ENCODE data around the gene MED28. TPM values are rescaled to one million over a fixed set of nuclear protein-coding genes. Genes with fewer than 3 reads are reported as not detected.

Gene MED28
- total RNA-seq, 2 donors from 2014 or later = 54.7 to 71.3 TPM

DNA sequence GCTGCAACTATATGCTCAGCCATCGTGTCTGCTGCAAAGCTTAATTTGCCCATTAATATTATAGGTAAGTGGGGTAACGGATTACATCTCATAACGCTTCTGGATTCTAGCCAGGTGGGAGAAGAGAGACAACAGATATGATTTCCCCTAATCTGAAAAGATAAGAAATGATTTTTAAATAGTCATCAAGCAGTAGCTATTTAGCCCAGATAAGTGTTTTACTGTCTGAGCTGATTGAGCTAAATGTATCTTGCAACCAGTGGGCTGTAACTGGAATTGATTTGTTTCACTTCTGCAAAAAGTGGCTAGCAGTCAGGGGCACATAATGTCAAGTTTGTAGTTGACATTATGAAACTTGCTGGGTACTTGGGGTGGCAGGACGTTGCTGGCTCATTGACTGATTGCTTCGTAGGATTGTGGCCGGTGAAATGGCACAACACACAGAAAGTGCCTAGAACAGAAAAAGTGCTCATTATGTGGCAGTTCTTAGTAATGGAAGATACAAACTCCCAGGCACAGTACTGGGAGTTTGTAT lies 18.9 kb upstream of the MED28 start:
- Mint-ChIP-seq H3K27ac (no peak overlapping the region), H3K36me3 (peaks cover 11 to 17% of the 10 kb centered on the region in 2 donors), H3K9me3 (no peaks in the 10 kb centered on the region)
- DNase-seq (ENCODE audit: low spot score in 2 of 2) (no peak), ATAC-seq (no peak)

DNA sequence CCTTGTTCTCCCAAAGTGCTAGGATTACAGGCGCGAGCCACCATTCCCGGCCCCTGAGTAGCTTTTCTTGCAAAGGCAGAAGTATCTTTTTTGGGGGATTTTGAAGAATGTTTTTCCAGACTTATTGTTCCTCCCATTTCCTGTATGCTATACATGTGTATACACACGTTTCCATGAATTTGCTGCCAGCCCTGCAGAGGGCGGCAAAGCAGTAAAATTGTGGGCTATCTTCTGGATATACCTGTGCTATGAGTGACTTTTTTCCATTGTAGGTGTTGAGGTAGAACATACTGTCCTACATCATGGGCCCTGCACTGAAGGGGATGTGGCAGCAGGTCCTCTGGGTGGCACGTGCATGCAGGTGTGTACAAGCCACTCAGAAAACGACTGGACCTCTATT lies 16.9 kb upstream of the MED28 start:
- ATAC-seq (peak in 1 of 2 donors; percentile 43), DNase-seq (ENCODE audit: low spot score in 2 of 2) (no peak)
- Mint-ChIP-seq H3K36me3 (peaks cover 7 to 11% of the 10 kb centered on the region in 2 donors), H3K27ac (no peak overlapping the region), H3K9me3 (no peaks in the 10 kb centered on the region)

DNA sequence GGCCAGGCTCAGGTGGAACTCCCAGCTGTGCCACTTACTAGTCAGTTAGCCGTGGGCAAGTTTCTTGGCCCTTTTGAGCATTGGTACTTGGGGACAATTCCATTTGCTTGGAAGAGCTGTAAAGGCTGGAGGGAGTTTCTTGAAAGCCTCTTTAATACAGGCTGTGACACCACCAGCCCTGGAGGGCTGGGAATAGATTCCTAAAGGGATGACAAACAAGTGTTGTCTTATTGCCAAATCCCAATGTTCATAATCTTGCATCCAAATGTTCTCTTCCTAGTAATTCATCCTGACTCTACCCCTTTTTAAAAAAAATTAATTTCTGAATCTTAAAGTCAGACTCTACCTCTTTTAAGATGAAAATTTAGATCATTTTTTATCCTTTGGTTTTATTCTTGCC lies 14.6 kb upstream of the MED28 start:
- DNase-seq (ENCODE audit: low spot score in 2 of 2) = no peak
- Mint-ChIP-seq H3K27ac (peak overlapping the region in 1 of 2 donors; percentile 50), H3K9me3 (no peaks in the 10 kb centered on the region), H3K36me3 (peaks cover 0 to 5% of the 10 kb centered on the region in 2 donors)
- no peak for ATAC-seq

DNA sequence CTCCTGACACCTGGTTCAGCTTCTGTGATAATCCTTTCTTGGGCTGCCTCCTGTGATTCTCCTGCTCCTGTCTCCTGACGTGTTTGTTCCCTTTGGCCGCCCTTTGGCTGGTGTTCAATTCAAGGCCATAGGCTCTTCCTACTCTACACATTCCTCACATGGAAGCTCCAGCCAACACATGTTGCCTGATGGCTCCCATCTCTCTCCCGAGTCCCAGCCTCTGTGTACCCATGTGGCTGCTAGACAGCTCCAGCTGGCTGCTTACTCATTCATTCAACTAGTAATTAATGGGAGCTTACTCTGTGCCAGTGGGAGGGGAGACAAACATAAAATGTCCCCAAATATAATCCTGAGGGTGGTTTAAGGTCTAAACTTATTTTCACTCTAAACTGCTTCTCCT lies 9.2 kb upstream of the MED28 start:
- ATAC-seq = no peak

DNA sequence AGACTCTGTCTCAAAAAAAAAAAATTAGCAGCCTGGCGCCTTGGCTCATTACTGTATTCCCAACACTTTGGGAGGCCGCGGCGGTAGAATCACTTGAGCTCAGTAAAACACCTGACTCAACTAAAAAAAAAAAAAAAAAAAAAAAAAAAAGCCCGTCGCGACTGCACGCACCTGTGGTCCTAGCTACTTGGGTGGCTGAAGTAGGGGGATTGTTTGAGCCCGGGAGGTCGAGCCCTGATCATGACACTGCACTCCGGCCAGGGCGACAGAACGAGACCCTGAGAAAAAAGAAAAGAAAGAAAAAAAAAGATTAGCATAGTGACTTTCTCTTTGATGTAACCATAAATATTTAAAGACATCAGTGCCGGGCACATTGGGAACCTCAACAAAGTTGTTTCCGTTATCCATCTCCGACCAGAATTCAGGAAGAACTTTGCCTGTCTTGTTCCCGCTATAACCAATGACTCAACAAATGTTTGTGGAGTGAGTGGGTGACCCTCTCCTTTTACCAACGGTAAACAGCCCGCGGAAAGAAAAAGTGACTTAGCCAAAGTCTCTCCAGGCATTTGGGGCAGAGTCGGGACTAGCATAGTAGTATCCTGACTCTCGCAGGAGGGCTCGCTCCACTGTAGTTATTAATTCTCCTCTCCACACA lies 553 bp upstream of the MED28 start:
- DNase-seq (ENCODE audit: low spot score in 2 of 2) (peak in 1 of 2 donors; percentile 42), ATAC-seq (peak; percentile 64 to 66)
- Mint-ChIP-seq H3K9me3 (no peaks in the 10 kb centered on the region), H3K27ac (peak overlapping the region; percentile 96 to 99), H3K36me3 (peaks cover 13 to 18% of the 10 kb centered on the region in 2 donors)

More for the DNA sequence above, 9.2 kb upstream of the MED28 start:
- Mint-ChIP-seq H3K36me3 (peaks cover 5 to 18% of the 10 kb centered on the region in 2 donors), H3K9me3 (no peaks in the 10 kb centered on the region), H3K27ac (peak overlapping the region in 1 of 2 donors; percentile 79)
- DNase-seq (ENCODE audit: low spot score in 2 of 2) = no peak

DNA sequence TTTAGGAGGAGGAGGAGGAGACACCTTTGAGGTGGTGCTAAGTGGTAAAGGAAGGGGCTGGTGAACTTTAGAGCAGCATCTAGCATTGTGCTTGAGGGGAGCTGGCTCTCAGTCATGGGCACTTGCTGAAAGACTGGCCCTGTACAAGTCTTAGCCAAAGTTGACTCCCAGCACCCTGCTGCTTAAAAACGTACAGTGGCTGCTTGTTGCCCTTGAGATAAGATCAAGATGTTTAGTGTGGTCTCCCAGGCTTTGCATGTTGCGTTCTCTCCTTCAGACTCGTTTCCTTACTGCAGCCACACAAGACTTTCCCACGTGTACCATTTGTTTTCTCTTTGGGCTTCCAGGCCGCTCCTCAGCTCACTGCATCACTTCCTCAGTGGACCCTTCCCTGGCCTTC lies 1.8 kb downstream of the MED28 start:
- ATAC-seq (no peak), DNase-seq (ENCODE audit: low spot score in 2 of 2) (no peak)
- H3K9me3 Mint-ChIP-seq = no peaks in the 10 kb centered on the region
- peak overlapping the region; percentile 81 to 82 for H3K27ac Mint-ChIP-seq
- peaks cover 17 to 18% of the 10 kb centered on the region in 2 donors for H3K36me3 Mint-ChIP-seq

DNA sequence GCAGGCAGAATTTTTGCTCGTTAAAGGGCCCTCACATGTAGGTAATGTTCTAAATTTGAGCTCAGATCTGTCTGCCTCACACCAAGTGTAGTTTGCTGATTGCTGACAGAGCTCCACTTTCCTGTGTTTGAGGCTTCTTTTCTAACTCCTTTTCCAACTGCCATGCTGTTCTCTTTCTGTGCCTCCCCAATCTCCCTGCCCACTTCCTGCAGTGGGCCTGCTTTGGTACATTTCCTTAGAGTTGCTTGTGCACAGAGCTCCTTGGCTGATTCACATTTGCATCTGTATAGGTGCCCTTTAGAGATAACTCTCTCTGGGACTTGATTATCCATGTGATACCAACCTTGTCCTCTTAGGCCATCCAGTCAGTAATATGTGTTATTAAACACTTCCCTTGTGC lies 4.5 kb downstream of the MED28 start:
- DNase-seq (ENCODE audit: low spot score in 2 of 2) (no peak), ATAC-seq (no peak)
- peaks cover 24% of the 10 kb centered on the region in 2 donors for H3K36me3 Mint-ChIP-seq
- H3K27ac Mint-ChIP-seq = peak overlapping the region; percentile 3 to 93
- no peaks in the 10 kb centered on the region for H3K9me3 Mint-ChIP-seq

DNA sequence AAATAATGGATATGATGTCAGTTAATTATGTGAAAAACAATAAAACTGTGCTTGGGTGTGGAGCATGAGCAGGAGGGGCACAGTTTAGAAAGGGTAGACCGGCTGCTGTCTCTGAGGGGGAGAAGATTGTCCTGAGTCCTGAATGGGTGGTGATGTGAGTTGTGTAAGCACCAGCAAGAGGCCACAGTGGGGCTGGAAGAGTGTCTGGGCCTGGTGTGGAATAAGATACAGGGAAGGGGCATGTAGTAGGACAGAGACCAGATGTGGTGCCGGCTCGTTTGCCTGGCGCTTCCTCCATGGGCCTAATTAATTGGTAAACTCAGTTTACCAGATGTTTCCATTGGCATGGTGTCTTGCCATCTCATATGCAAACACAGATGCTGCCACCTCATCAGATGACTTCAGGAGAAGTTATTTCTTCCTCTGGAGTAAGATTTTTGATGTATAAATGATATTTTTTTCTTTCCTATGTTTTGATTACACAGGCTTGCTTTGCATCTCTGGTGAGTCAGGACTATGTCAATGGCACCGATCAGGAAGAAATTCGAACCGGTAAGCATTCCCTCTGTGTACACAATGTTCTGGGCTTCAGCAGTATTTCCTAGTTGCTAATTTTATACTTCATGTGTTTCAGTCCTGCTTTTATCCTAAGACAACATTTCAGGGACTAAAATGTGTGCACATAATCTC lies 5.1 kb downstream of the MED28 start:
- Mint-ChIP-seq H3K27ac (peak overlapping the region; percentile 3 to 93), H3K36me3 (peaks cover 23 to 24% of the 10 kb centered on the region in 2 donors), H3K9me3 (no peaks in the 10 kb centered on the region)
- ATAC-seq (no peak), DNase-seq (ENCODE audit: low spot score in 2 of 2) (no peak)

DNA sequence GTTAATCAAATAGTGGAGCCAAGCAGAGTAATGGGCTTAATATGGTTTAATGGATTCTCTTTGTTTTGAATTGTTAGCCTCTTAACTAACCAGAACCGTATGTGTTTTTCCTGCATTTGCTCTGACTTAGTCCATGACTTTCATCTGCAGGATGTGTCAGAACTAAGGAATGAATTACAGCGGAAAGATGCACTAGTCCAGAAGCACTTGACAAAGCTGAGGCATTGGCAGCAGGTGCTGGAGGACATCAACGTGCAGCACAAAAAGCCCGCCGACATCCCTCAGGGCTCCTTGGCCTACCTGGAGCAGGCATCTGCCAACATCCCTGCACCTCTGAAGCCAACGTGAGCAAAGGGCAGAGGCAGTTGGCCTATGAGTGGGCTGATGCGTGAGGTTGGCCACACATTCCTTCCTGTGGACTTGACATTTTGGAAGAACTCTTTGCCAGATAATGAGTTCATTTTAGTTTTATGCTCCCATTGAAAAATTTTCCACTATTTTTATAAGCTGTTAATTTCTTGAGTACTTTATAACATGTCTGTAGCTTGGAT lies 9.1 kb downstream of the MED28 start:
- Mint-ChIP-seq H3K36me3 (peaks cover 19 to 26% of the 10 kb centered on the region in 2 donors), H3K9me3 (no peaks in the 10 kb centered on the region), H3K27ac (peak overlapping the region in 1 of 2 donors; percentile 51)
- ATAC-seq (no peak), DNase-seq (ENCODE audit: low spot score in 2 of 2) (no peak)

DNA sequence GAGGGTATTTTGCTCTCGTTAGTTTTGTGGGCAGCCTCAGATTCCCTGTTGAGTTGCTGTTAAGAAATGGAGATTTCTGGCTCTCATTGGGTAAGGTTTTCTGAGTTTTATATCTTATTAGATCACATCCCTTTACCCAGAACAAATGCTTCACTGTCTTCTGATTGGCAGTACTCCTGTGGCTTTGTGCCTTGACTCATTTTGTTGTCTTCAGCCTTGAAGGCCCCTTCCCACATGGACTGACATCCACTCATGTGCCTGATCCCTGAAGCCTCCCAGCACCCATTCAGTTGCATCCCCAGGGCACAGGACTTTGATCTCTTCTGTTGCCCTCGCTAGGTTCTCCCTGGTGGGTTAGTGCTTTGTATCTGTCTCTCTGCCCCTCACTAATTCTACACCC lies 10.4 kb downstream of the MED28 start:
- H3K9me3 Mint-ChIP-seq = no peaks in the 10 kb centered on the region
- H3K36me3 Mint-ChIP-seq = peaks cover 19 to 26% of the 10 kb centered on the region in 2 donors

DNA sequence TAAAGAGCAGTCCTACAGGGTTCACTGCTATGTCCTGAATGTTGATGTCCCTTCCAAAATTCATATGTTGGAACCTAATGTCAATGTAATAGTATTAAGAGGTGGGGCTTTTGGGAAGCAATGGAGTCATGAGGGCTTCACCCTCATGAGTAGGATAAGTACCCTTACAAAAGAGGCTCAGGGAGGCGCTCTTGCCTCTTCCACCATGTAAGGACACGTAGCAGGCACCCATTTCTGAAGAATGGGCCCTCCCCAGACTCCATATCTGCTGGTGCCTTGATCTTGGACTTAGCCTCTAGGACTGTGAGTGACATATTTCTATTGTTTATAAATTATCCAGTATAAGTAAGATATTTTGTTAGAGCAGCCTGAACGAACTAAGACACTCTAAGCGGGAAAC lies 15.8 kb downstream of the MED28 start:
- H3K9me3 Mint-ChIP-seq = no peaks in the 10 kb centered on the region
- peak overlapping the region in 1 of 2 donors; percentile 22 for H3K27ac Mint-ChIP-seq
- no peak for ATAC-seq
- DNase-seq (ENCODE audit: low spot score in 2 of 2) = no peak
- peaks cover 12 to 28% of the 10 kb centered on the region in 2 donors for H3K36me3 Mint-ChIP-seq

More for the DNA sequence above, 10.4 kb downstream of the MED28 start:
- no peak for ATAC-seq
- DNase-seq (ENCODE audit: low spot score in 2 of 2) = no peak
- H3K27ac Mint-ChIP-seq = no peak overlapping the region

DNA sequence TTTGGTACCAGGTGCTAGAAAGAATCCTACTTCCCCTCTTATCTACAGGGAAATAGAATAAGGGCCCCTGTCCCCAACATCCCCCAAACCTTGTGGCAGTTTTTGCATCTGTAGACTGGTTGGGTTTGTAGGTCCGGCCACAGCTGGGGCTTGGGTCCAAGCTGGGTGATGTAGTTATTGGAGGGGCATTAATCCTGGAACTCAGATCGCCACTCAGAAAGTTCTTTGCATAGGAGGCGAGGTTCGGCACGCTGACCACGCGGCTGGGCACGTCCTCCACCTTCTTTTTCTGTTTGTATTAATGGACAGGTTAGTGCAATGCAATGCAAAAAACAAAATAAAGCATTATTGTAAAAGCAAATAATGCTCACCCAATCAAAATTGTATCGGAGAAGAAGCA lies 19.2 kb downstream of the MED28 start:
- DNase-seq (ENCODE audit: low spot score in 2 of 2) = no peak
- peaks cover 5 to 14% of the 10 kb centered on the region in 2 donors for H3K36me3 Mint-ChIP-seq

DNA sequence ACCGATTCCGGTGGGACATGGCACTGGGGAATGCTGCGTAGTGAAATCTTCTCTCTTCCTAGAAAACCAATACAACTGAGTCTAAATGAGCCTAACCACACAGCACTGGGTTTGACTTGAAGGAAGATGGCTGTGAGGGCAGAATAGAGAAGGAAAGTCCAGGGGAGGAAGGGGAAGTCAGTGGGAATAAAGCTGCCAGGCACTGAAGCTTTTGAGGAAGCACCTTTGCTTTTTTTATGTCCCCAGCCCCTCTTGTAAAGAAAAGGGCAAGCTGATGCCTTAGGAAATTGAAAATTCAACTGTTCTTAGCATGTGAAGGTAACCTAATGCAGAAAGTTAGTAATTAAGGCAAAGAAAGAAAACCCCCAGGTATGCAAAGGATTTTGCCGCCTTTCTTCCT lies 20.6 kb downstream of the MED28 start:
- Mint-ChIP-seq H3K27ac (no peak overlapping the region), H3K36me3 (peaks cover 5 to 10% of the 10 kb centered on the region in 2 donors), H3K9me3 (no peaks in the 10 kb centered on the region)
- DNase-seq (ENCODE audit: low spot score in 2 of 2) = no peak
- ATAC-seq = no peak

More for the DNA sequence above, 19.2 kb downstream of the MED28 start:
- no peak for ATAC-seq
- Mint-ChIP-seq H3K27ac (peak overlapping the region in 1 of 2 donors; percentile 18), H3K9me3 (no peaks in the 10 kb centered on the region)

DNA sequence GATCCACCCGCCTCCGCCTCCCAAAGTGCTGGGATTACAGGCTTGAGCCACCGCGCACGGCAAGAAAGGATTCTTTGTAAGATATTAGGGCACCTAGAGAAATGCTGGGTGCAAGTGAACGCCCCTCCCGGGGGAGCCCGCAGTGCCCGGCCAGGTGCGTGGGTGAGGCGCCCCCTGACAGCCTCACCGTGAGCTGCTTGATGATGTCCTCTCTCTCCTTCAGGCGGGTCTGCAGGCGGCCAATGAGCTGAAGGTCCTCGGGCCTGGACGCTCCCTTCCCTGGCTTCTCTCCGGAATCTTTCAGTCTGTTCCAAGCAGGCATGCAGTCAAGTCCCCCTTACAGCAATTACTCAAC lies 21.9 kb downstream of the MED28 start:
- peak in 1 of 2 donors; percentile 15 for ATAC-seq
- Mint-ChIP-seq H3K9me3 (no peaks in the 10 kb centered on the region), H3K27ac (no peak overlapping the region), H3K36me3 (peaks cover 5% of the 10 kb centered on the region in 2 donors)
- no peak for DNase-seq (ENCODE audit: low spot score in 2 of 2)

DNA sequence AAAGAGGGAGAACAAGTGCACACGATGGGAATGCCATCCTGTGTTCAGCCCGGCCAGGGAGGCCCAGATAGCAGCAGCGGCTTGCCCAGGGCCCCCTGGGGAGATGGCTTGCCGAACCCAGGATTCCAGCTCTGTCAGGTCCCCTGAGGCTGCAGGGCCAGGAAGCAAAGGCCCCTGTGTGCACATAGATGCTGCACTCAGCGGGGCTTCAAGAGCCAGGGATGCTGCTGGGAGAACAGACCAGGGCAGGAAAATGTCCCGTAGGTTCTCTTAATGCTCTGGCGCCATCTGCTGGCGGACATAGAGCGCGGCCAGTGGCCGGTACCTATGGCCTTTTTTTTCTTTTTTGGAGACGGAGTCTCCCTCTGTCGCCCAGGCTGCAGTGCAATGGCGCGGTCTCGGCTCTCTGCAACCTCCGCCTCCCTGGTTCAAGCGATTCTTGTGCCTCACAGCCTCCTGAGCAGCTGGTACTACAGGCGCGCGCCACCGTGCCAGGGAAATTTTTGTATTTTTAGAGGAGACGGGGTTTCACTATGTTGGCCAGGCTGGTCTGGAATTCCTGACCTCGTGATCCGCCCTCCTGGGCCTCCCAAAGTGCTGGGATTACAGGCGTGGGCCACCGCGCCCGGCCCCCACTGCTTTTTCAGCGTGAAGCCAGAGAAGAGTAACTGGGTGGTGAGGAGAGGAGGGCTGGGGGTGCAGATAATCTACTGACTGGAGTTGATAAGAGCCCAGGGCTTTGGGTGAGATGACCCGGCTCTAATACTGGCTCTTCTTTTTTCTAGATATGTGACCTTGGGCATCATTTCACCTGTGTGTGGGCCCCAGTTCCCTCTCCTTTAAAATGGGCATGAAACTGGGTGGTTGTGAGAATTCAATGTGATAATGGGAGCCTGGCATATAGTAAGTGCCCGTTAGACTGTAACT lies 22.5 kb downstream of the MED28 start:
- ATAC-seq (peak; percentile 90 to 91), DNase-seq (ENCODE audit: low spot score in 2 of 2) (peak; percentile 67 to 77)
- Mint-ChIP-seq H3K9me3 (no peaks in the 10 kb centered on the region), H3K36me3 (peaks cover 0 to 5% of the 10 kb centered on the region in 2 donors), H3K27ac (no peak overlapping the region)

DNA sequence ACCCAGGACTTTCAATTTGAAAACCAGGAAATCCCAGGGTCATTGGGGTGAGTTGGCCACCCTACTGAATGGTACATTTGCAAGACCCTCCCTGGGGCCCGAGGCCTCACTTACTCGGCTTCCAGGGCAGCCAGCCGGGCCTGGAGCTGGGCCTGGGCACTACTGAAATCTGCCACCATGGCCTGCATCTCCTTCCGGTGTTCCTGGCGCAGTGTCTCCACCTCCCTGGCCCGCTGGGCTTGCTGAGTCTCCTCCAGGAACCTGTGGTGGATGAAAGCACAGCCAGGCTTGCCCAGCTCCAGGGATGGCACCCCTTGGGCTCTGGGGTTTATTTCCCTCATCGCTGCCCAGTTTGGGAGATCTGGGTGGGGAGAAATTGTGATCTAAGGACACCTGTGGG lies 24.7 kb downstream of the MED28 start:
- DNase-seq (ENCODE audit: low spot score in 2 of 2) (no peak), ATAC-seq (no peak)
- peak overlapping the region; percentile 20 to 29 for H3K27ac Mint-ChIP-seq
- no peaks in the 10 kb centered on the region for H3K9me3 Mint-ChIP-seq
- H3K36me3 Mint-ChIP-seq = peaks cover 0 to 4% of the 10 kb centered on the region in 2 donors
